Esophagus muscularis mucosa (tissue), 4 donors: Measurements from ENCODE around the gene ELANE. TPM values are rescaled to one million over a fixed set of nuclear protein-coding genes. Genes with fewer than 3 reads are reported as not detected.

Source experiments
- DNase-seq: peaks from one replicate; pipeline ENCODE4 v3.0.0-alpha.2; 2017; ENCODE audit errors: extremely low spot score
- H3K27ac ChIP-seq, 4 donors: fragments of 200-600 bp; sonication (generic); replicated peaks in 1 of 4; 1 replicate in 3 of 4; 2 replicates in 1 of 4; pipeline ENCODE4 v1.5.1; 2016 to 2019; ENCODE audit warnings: mild to moderate bottlenecking in 1 of 4
- H3K27me3 ChIP-seq, 4 donors: fragments of 200-600 bp; sonication (generic); one replicate each; pipeline versions ENCODE4 v1.5.1 to v1.6.0; 2016 to 2019
- H3K36me3 ChIP-seq, 4 donors: fragments of 200-600 bp; sonication (generic); one replicate each; pipeline ENCODE4 v1.5.1; 2016 to 2019
- H3K4me1 ChIP-seq, 4 donors: fragments of 200-600 bp; sonication (generic); one replicate each; pipeline ENCODE4 v1.5.1; 2016 to 2019
- H3K4me3 ChIP-seq, 4 donors: fragments of 200-600 bp; sonication (generic); 1 replicate in 2 of 4; 2 replicates in 2 of 4; pipeline ENCODE4 v1.5.1; 2016 to 2019; ENCODE audit warnings: mild to moderate bottlenecking in 4 of 4, moderate library complexity in 1 of 4
- H3K9me3 ChIP-seq, 4 donors: fragments of 200-600 bp; sonication (generic); 1 replicate in 3 of 4; 2 replicates in 1 of 4; pipeline ENCODE4 v1.5.1; 2016 to 2019
- CTCF ChIP-seq, 3 experiments: fragments of 200-600 bp in 2 of 3; fragments of 450-650 bp in 1 of 3; sonication (generic) in 2 of 3; IDR thresholded peaks; one replicate each; pipeline ENCODE4 v1.5.1; 2017 to 2019; ENCODE audit warnings: antibody characterized with exemption in 3 of 3, mild to moderate bottlenecking in 2 of 3, moderate library complexity in 1 of 3
- EP300 ChIP-seq: sonication (generic); formaldehyde crosslinking; IDR thresholded peaks from one replicate; pipeline ENCODE4 v1.6.1; 2017; ENCODE audit warnings: antibody characterized with exemption
- POLR2A ChIP-seq: fragments of 450-650 bp; IDR thresholded peaks from one replicate; pipeline ENCODE4 v1.6.1; 2017; ENCODE audit warnings: antibody characterized with exemption, moderate library complexity, mild to moderate bottlenecking, low read depth
- POLR2AphosphoS5 ChIP-seq, 2 donors: sonication (generic); formaldehyde crosslinking; IDR thresholded peaks; one replicate each; pipeline ENCODE4 v1.6.1; 2017; ENCODE audit warnings: antibody characterized with exemption in 2 of 2
- WGBS: methylation state at CpG from one replicate; pipeline ENCODE4 v1.1.5; 2018; 5-methylcytosine and 5-hydroxymethylcytosine counted together
- intact Hi-C: fragments of 100-400 bp; cut with DNase I; formaldehyde crosslinking; loops from one replicate; pipeline ENCODE4 v1.15.1; 2023
- total RNA-seq, 4 donors: library from RNA; depleted of rRNA; stranded (reverse); fragments of >200 nt; gene quantifications; one replicate each; pipeline versions ENCODE4 v1.1.0 to v1.2.1, GENCODE V29; 2016

ELANE gene
- total RNA-seq, 4 donors from 2014 or later, result 0.45 to 3.3 (median 1.6) TPM

GRCh38 chr19:804419-805165 lies 47.5 kb upstream of the ELANE start:
- no peak for DNase-seq
- Histone ChIP-seq H3K4me1 (peaks cover 46 to 56% (median 52%) of the 10 kb centered on the region in 4 donors), H3K27me3 (no peaks in the 10 kb centered on the region), H3K9me3 (no peaks in the 10 kb centered on the region), H3K4me3 (no peak overlapping the region), H3K27ac (no peak overlapping the region), H3K36me3 (peaks cover 57 to 85% (median 78%) of the 10 kb centered on the region in 4 donors)
- TF ChIP-seq POLR2A (no peak), EP300 (no peak), POLR2AphosphoS5 (IDR thresholded peaks at IDR 0.05) (no peak), CTCF (IDR thresholded peaks at IDR 0.05) (no peak)
- intact Hi-C loops, result loop anchor here (10.0 kb wide), 1 partner anchor 60 kb away; no protein-coding TSS in a partner anchor
- no CpG with 5 or more reads among the region's 53 CpGs for WGBS

- H3K27ac ChIP-seq, result no peak overlapping the region
- no peak overlapping the region for H3K4me3 ChIP-seq
- intact Hi-C loops, result loop anchor here (10.0 kb wide), 1 partner anchor 60 kb away; no protein-coding TSS in a partner anchor
- no peak for DNase-seq
- no peaks in the 10 kb centered on the region for H3K9me3 ChIP-seq
- TF ChIP-seq POLR2AphosphoS5 (IDR thresholded peaks at IDR 0.05) (no peak), POLR2A (no peak), CTCF (IDR thresholded peaks at IDR 0.05) (no peak)
- no peaks in the 10 kb centered on the region for H3K27me3 ChIP-seq
- H3K4me1 ChIP-seq, result peaks cover 40 to 51% (median 46%) of the 10 kb centered on the region in 4 donors
- WGBS, result 94% methylated on average over 7 of the region's 33 CpGs
- H3K36me3 ChIP-seq, result peaks cover 63 to 85% (median 80%) of the 10 kb centered on the region in 4 donors
Measured at GRCh38 chr19:805166-805551, 46.9 kb upstream of the ELANE start.

GRCh38 chr19:805600-806550 lies 46.2 kb upstream of the ELANE start:
- H3K27me3 ChIP-seq, result no peaks in the 10 kb centered on the region
- peaks cover 70 to 87% (median 81%) of the 10 kb centered on the region in 4 donors for H3K36me3 ChIP-seq
- no peak for TF ChIP-seq CTCF (IDR thresholded peaks at IDR 0.05)
- no peak for TF ChIP-seq EP300
- H3K9me3 ChIP-seq, result no peaks in the 10 kb centered on the region
- intact Hi-C loops, result loop anchor here (10.0 kb wide), 1 partner anchor 59 kb away; no protein-coding TSS in a partner anchor
- H3K4me3 ChIP-seq, result no peak overlapping the region
- H3K4me1 ChIP-seq, result peaks cover 33 to 44% (median 39%) of the 10 kb centered on the region in 4 donors
- no peak overlapping the region for H3K27ac ChIP-seq
- WGBS, result 91% methylated on average over 65 of the region's 93 CpGs
- DNase-seq, result no peak

GRCh38 chr19:806815-807421 lies 45.2 kb upstream of the ELANE start:
- H3K36me3 ChIP-seq, result peaks cover 79 to 90% (median 89%) of the 10 kb centered on the region in 4 donors
- no peak for DNase-seq
- H3K4me1 ChIP-seq, result peaks cover 22 to 33% (median 28%) of the 10 kb centered on the region in 4 donors
- H3K27me3 ChIP-seq, result no peaks in the 10 kb centered on the region
- no peaks in the 10 kb centered on the region for H3K9me3 ChIP-seq
- WGBS, result 90% methylated on average over 32 of the region's 34 CpGs
- H3K4me3 ChIP-seq, result no peak overlapping the region
- intact Hi-C loops, result loop anchor here (10.0 kb wide), 1 partner anchor 58 kb away; no protein-coding TSS in a partner anchor
- no peak overlapping the region for H3K27ac ChIP-seq
- TF ChIP-seq POLR2AphosphoS5 (IDR thresholded peaks at IDR 0.05) (no peak), POLR2A (no peak), CTCF (IDR thresholded peaks at IDR 0.05) (no peak), EP300 (no peak)
